HG03159 (cell line): Measurements from ENCODE around the gene VWC2.

Experiments used
- ATAC-seq: cut with Tn5 transposase; IDR thresholded peaks from one replicate; pipeline ENCODE4 v1.9.1; 2021; ENCODE audit warnings: mild to moderate bottlenecking, moderate library complexity; ENCODE audit not compliant: unreplicated experiment

VWC2 gene

GRCh38 chr7:49927631-49928030 is 154.2 kb downstream of the VWC2 start:
- no peak for ATAC-seq

- ATAC-seq: no peak
These were observed 155.3 kb downstream of the VWC2 start for GRCh38 chr7:49928787-49929186.

GRCh38 chr7:49931627-49932026 is 158.2 kb downstream of the VWC2 start:
- no peak for ATAC-seq

DNA sequence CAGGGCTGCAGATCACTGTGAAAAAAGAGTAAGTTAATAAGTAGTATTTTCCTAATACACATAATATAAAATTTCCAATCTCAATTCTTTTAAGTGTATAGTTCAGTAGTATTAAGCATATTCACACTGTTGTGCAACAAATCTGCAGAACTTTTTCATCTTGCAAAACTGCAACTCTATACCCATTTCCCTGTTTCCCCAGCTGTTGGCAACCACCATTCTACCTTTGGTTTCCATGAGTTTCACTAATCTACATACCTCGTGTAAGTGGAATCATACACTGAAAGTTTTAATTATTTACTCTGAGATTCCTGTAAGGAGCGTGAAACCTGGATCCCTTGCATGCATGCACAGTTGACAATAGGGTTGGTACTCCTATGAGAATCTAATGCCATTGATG is 164.2 kb downstream of the VWC2 start:
- ATAC-seq: no peak
